K562 (cell line): ENCODE data around the gene ZNF490. TPM values are rescaled to one million over a fixed set of nuclear protein-coding genes. Genes with fewer than 3 reads are reported as not detected.

Source experiments
- ATAC-seq: fragments of 200-7000 bp; cut with Tn5 transposase; 3 replicates; pipeline ENCODE4 v1.9.1; 2020; ENCODE audit warnings: moderate library complexity
- BruUV-seq: library from RNA; stranded (reverse); fragments of 400-500 nt; replicated peaks from 2 replicates; lab custom pipeline; 2021; lab: Mats Ljungman, UMichigan
- CTCF ChIA-PET: fragments of 300-600 bp; formaldehyde crosslinking; extraction: SDS; loops from one replicate; lab custom pipeline; 2021; ENCODE audit warnings: low intra/inter-chr PET ratio; lab: Yijun Ruan, JAX
- POLR2A ChIA-PET: fragments of 300-600, 350-650 bp; sonication (Branson Sonifier 250); formaldehyde crosslinking; extraction: SDS; loops from one replicate; lab custom pipeline; 2021; ENCODE audit warnings: antibody characterized with exemption, inconsistent platforms; lab: Yijun Ruan, JAX
- DNase-seq, 4 experiments: peaks; one replicate each; pipeline versions ENCODE4 v3.0.0 to v3.0.0-alpha.2; 2011 to 2018; ENCODE audit warnings: low spot score in 3 of 4, mixed read lengths in 3 of 4; ENCODE audit errors: extremely low read depth in 1 of 4
- FAIRE-seq: peaks from 2 replicates; lab custom pipeline; 2011; peaks lifted over from hg19 to GRCh38; lab: Jason Lieb, UNC
- H2AFZ ChIP-seq: 2 replicates; pipeline ENCODE4 v1.6.0; 2011; ENCODE audit warnings: low read depth, low read length, control low read depth, inconsistent platforms
- H3K27ac ChIP-seq: fragments of 200-600 bp; 3 replicates; pipeline ENCODE4 v1.8.0; 2011; ENCODE audit warnings: low read depth, mild to moderate bottlenecking, control low read depth, inconsistent platforms, low read length, moderate library complexity, mixed read lengths; ENCODE audit errors: extremely low read depth
- H3K27me3 ChIP-seq, 2 experiments: fragments of 300-600 bp in 1 of 2; 2 replicates in 1 of 2; 3 replicates in 1 of 2; pipeline versions ENCODE4 v1.6.0 to v1.8.0; 2011; ENCODE audit warnings: inconsistent platforms in 2 of 2, low read length in 2 of 2, mild to moderate bottlenecking in 1 of 2, mixed read lengths in 1 of 2, moderate library complexity in 1 of 2; ENCODE audit not compliant: control insufficient read depth in 2 of 2, insufficient read depth in 2 of 2
- H3K36me3 ChIP-seq: fragments of 300-600 bp; 3 replicates; pipeline ENCODE4 v1.8.0; 2011; ENCODE audit warnings: mild to moderate bottlenecking, low read length, inconsistent platforms; ENCODE audit not compliant: control insufficient read depth, insufficient read depth
- H3K4me1 ChIP-seq, 2 experiments: fragments of 200-600 bp in 1 of 2; replicated peaks in 1 of 2; 2 replicates in 1 of 2; 3 replicates in 1 of 2; pipeline versions ENCODE4 v1.5.1 to v1.8.0; 2011; ENCODE audit warnings: inconsistent platforms in 2 of 2, low read length in 2 of 2, mild to moderate bottlenecking in 1 of 2, mixed read lengths in 1 of 2, moderate library complexity in 1 of 2; ENCODE audit not compliant: control insufficient read depth in 2 of 2, insufficient read depth in 2 of 2
- H3K4me2 ChIP-seq: 2 replicates; pipeline ENCODE4 v1.6.1; 2011; ENCODE audit warnings: low read length, control low read depth, inconsistent platforms, mixed read lengths; ENCODE audit not compliant: insufficient read depth
- H3K4me3 ChIP-seq: fragments of 200-600 bp; sonication (generic), shearing (Covaris generic); 2 replicates; pipeline ENCODE4 v1.5.1; 2016; ENCODE audit warnings: control low read depth, inconsistent platforms
- H3K79me2 ChIP-seq: fragments of 200-600 bp; 3 replicates; pipeline ENCODE4 v1.8.0; 2011; ENCODE audit warnings: low read length, inconsistent platforms; ENCODE audit not compliant: control insufficient read depth, insufficient read depth
- H3K9ac ChIP-seq, 2 experiments: 2 replicates each; pipeline versions ENCODE4 v1.6.0 to v1.6.1; 2011; ENCODE audit warnings: low read depth in 2 of 2, low read length in 2 of 2, control low read depth in 1 of 2, inconsistent platforms in 1 of 2, mild to moderate bottlenecking in 1 of 2, mixed read lengths in 1 of 2; ENCODE audit not compliant: insufficient read depth in 1 of 2
- H3K9me1 ChIP-seq: one replicate; pipeline ENCODE4 v1.6.0; 2011; ENCODE audit warnings: inconsistent platforms, mild to moderate bottlenecking, low read length, moderate library complexity; ENCODE audit not compliant: control insufficient read depth, insufficient read depth
- H3K9me3 ChIP-seq: replicated peaks from 2 replicates; pipeline ENCODE4 v1.5.1; 2011; ENCODE audit warnings: low read depth, low read length, inconsistent platforms; ENCODE audit not compliant: control insufficient read depth, insufficient read depth
- H4K20me1 ChIP-seq: replicated peaks from 2 replicates; pipeline ENCODE4 v1.6.1; 2011; ENCODE audit warnings: low read length, inconsistent platforms, mixed read lengths; ENCODE audit not compliant: control insufficient read depth, insufficient read depth
- FOXA1 ChIP-seq: fragments of 450-650 bp; IDR thresholded peaks from 2 replicates; pipeline ENCODE4 v1.6.1; 2016; ENCODE audit warnings: mild to moderate bottlenecking, borderline replicate concordance
- HDAC8 ChIP-seq: fragments of 450-650 bp; IDR thresholded peaks from 2 replicates; pipeline ENCODE4 v1.6.1; 2016; ENCODE audit warnings: mild to moderate bottlenecking, missing genetic modification characterization, moderate library complexity, missing compliant biosample characterization
- HOXB6 ChIP-seq: fragments of 250-450 bp; sonication (Bioruptor Pico); IDR thresholded peaks from 2 replicates; pipeline ENCODE4 v1.5.1; 2022; ENCODE audit warnings: mild to moderate bottlenecking, borderline replicate concordance
- NFATC3 ChIP-seq: fragments of 450-650 bp; IDR thresholded peaks from 2 replicates; pipeline ENCODE4 v1.6.1; 2017; ENCODE audit warnings: mild to moderate bottlenecking
- POLR2AphosphoS2 ChIP-seq: IDR thresholded peaks from 2 replicates; pipeline ENCODE4 v1.6.1; 2012; ENCODE audit warnings: low read length, improper control_type of control experiment
- POLR2AphosphoS5 ChIP-seq: IDR thresholded peaks from 2 replicates; pipeline ENCODE4 v1.6.1; 2011; ENCODE audit warnings: mild to moderate bottlenecking, low read depth, low read length, moderate library complexity; ENCODE audit not compliant: control insufficient read depth, insufficient read depth
- YBX1 ChIP-seq: fragments of 450-650 bp; IDR thresholded peaks from 2 replicates; pipeline ENCODE4 v1.7.1; 2016; ENCODE audit warnings: mild to moderate bottlenecking
- ZNF717 ChIP-seq: fragments of 250-450 bp; sonication (Bioruptor Pico); IDR thresholded peaks from 2 replicates; pipeline ENCODE4 v1.5.0; 2021
- WGBS: fragments of 100-300 bp; shearing (Covaris generic); methylation state at CpG from one replicate; pipeline ENCODE4 v1.1.6; 2016; ENCODE audit warnings: low coverage, mixed read lengths; ENCODE audit not compliant: insufficient coverage; ENCODE audit errors: missing lambda C conversion rate; 5-methylcytosine and 5-hydroxymethylcytosine counted together
- in situ Hi-C: fragments of 300-500 bp; cut with MboI; formaldehyde crosslinking; loops from 4 replicates; pipeline ENCODE4 v1.15.0; 2018; ENCODE audit warnings: inconsistent platforms, mixed read lengths
- intact Hi-C: fragments of 100-400 bp; cut with micrococcal nuclease; formaldehyde crosslinking; loops from 2 replicates; pipeline ENCODE4 v1.14.2; 2022
- polyA plus RNA-seq, 8 experiments: library from polyadenylated mRNA; depleted of rRNA in 4 of 8; stranded (reverse) in 5 of 8; unstranded in 3 of 8; fragments of >200 nt; fragmentation: Nextera tagmentation in 2 of 8; fragmentation: Illumina TruSeq in 1 of 8; extraction: Ambion mirVana in 2 of 8; extraction: Trizol in 1 of 8; gene quantifications; 2 replicates each; pipeline versions ENCODE4 v1.2.1 to v1.2.3, GENCODE V29; 2011 to 2014; ENCODE audit warnings: inconsistent platforms in 1 of 8, missing spikeins in 1 of 8
- total RNA-seq, 7 experiments: library from RNA; depleted of rRNA in 6 of 7; stranded (reverse); fragments of >200 nt in 6 of 7; fragmentation: Illumina TruSeq in 2 of 7; extraction: Trizol in 2 of 7; gene quantifications; 2 replicates each; pipeline versions ENCODE4 v1.2.1 to v1.2.3, GENCODE V29; 2011 to 2021; ENCODE audit warnings: low replicate concordance in 1 of 7
- TF ChIP-seq, protein P1 (sequence below), 3 experiments: IDR thresholded peaks in 2 of 3; conservative IDR thresholded peaks in 1 of 3; 2 replicates each; pipeline ENCODE4 v1.5.1; 2011 to 2012; ENCODE audit warnings: low read length in 3 of 3, mild to moderate bottlenecking in 3 of 3, control low read depth in 2 of 3, improper control_type of control experiment in 1 of 3, inconsistent platforms in 1 of 3, low read depth in 1 of 3, mixed read lengths in 1 of 3, moderate library complexity in 1 of 3; ENCODE audit not compliant: insufficient read depth in 2 of 3
- TF ChIP-seq, protein P2 (sequence below): sonication (generic); formaldehyde crosslinking; IDR thresholded peaks from 2 replicates; pipeline ENCODE4 v1.8.1; 2023; ENCODE audit warnings: missing genetic modification reagents, mild to moderate bottlenecking, borderline replicate concordance

ZNF490 gene
- total and polyA plus RNA-seq, 9 of the 15 experiments (the other 6 are each of a cell fraction or from before 2014, with no cell fraction given): 0.90 to 8.3 (median 4.4) TPM

DNA sequence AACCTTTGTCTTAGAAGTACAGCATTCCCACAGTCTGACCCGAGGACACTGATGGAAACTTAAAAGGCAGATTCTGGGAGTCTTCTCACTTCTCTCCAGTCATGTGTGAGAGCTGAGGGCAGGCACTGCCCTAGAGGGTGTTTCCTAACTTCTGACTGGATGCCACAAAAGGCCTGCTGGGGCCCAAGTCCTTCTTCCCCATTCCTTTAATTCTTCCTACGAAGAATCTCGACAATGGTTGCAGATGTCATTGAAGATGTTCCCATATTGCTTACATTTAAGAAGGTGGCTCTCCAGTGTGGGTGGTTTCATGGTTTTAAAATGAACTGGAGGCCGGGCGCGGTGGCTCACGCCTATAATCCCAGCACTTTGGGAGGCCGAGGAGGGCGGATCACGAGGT is 32.0 kb downstream of the ZNF490 start (continued):
- no peak for TF ChIP-seq POLR2AphosphoS5

DNA sequence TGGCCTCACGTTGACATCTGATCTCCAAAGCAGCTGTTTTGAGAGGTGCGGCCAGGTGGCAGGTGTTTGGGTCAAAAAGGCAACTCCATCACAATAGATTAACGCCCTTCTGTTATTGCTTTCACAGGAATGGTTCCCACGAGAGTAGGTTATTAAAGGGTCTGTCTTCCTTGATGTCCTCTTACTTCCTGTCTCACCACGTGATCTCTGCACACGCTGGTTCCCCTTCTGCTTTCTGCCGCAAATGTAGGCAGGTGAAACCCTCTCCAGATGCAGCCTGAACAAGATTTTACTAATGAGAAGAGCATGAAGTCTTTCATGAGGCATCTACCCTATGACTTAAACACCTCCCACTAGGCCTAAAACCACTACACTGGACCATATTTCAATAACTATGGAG is 36.6 kb downstream of the ZNF490 start:
- Histone ChIP-seq H3K27me3 (no peaks in the 10 kb centered on the region), H3K4me1 (no peaks in the 10 kb centered on the region; a peak in 1 of 5 replicates), H3K9ac (no peak overlapping the region), H2AFZ (no peak overlapping the region), H3K36me3 (no peaks in the 10 kb centered on the region; the same call in 2 of the 3 replicates), H3K4me2 (no peak overlapping the region), H3K9me3 (peaks cover 1% of the 10 kb centered on the region; the same call in 1 of the 2 replicates)
- DNase-seq (no peak), ATAC-seq (no peak)
- BruUV-seq: no TSS peak
- POLR2A ChIA-PET: no interaction called here
- TF ChIP-seq NFATC3 (no peak), POLR2AphosphoS2 (no peak), ZNF717 (CRISPR knock-in tag) (no peak), HOXB6 (no peak), YBX1 (no peak), FOXA1 (no peak), HDAC8 (tag) (no peak)
- TF ChIP-seq, protein P1, sequence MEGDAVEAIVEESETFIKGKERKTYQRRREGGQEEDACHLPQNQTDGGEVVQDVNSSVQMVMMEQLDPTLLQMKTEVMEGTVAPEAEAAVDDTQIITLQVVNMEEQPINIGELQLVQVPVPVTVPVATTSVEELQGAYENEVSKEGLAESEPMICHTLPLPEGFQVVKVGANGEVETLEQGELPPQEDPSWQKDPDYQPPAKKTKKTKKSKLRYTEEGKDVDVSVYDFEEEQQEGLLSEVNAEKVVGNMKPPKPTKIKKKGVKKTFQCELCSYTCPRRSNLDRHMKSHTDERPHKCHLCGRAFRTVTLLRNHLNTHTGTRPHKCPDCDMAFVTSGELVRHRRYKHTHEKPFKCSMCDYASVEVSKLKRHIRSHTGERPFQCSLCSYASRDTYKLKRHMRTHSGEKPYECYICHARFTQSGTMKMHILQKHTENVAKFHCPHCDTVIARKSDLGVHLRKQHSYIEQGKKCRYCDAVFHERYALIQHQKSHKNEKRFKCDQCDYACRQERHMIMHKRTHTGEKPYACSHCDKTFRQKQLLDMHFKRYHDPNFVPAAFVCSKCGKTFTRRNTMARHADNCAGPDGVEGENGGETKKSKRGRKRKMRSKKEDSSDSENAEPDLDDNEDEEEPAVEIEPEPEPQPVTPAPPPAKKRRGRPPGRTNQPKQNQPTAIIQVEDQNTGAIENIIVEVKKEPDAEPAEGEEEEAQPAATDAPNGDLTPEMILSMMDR (IDR thresholded peaks at IDR 0.05 in 2 of 3, conservative IDR thresholded peaks at IDR 0.05 in 1 of 3; ENCODE audit: insufficient read depth in 2 of 3, low read depth in 1 of 3, low read length in 3 of 3): no peak
- TF ChIP-seq, protein P2, sequence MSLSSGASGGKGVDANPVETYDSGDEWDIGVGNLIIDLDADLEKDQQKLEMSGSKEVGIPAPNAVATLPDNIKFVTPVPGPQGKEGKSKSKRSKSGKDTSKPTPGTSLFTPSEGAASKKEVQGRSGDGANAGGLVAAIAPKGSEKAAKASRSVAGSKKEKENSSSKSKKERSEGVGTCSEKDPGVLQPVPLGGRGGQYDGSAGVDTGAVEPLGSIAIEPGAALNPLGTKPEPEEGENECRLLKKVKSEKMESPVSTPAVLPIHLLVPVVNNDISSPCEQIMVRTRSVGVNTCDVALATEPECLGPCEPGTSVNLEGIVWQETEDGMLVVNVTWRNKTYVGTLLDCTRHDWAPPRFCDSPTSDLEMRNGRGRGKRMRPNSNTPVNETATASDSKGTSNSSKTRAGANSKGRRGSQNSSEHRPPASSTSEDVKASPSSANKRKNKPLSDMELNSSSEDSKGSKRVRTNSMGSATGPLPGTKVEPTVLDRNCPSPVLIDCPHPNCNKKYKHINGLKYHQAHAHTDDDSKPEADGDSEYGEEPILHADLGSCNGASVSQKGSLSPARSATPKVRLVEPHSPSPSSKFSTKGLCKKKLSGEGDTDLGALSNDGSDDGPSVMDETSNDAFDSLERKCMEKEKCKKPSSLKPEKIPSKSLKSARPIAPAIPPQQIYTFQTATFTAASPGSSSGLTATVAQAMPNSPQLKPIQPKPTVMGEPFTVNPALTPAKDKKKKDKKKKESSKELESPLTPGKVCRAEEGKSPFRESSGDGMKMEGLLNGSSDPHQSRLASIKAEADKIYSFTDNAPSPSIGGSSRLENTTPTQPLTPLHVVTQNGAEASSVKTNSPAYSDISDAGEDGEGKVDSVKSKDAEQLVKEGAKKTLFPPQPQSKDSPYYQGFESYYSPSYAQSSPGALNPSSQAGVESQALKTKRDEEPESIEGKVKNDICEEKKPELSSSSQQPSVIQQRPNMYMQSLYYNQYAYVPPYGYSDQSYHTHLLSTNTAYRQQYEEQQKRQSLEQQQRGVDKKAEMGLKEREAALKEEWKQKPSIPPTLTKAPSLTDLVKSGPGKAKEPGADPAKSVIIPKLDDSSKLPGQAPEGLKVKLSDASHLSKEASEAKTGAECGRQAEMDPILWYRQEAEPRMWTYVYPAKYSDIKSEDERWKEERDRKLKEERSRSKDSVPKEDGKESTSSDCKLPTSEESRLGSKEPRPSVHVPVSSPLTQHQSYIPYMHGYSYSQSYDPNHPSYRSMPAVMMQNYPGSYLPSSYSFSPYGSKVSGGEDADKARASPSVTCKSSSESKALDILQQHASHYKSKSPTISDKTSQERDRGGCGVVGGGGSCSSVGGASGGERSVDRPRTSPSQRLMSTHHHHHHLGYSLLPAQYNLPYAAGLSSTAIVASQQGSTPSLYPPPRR (CRISPR knock-in tag): no peak
- TF ChIP-seq, all 486 proteins: peak for 0
- Histone ChIP-seq H3K9me1 (no peaks in the 10 kb centered on the region), H4K20me1 (no peaks in the 10 kb centered on the region), H3K79me2 (no peaks in the 10 kb centered on the region), H3K27ac (no peak overlapping the region), H3K4me3 (no peak overlapping the region)
- intact Hi-C loops: no loop called here
- in situ Hi-C loops: no loop called here
- WGBS: 45% methylated on average over 7 of the region's 7 CpGs
- FAIRE-seq: no peak
- CTCF ChIA-PET: no interaction called here
